Sigmoid colon (tissue), 7 donors: ENCODE measurements around the gene TTC39B. TPM values are rescaled to one million over a fixed set of nuclear protein-coding genes. Genes with fewer than 3 reads are reported as not detected.

ENCODE experiments used
- DNase-seq: peaks from one replicate; pipeline ENCODE4 v3.0.0-alpha.2; 2019
- H3K27ac ChIP-seq, 4 donors: fragments of 200-600 bp; sonication (generic); one replicate each; pipeline ENCODE4 v1.5.1; 2016 to 2019; ENCODE audit warnings: mild to moderate bottlenecking in 1 of 4
- H3K27me3 ChIP-seq, 3 donors: fragments of 200-600 bp; sonication (generic); one replicate each; pipeline ENCODE4 v1.5.1; 2019; ENCODE audit warnings: mild to moderate bottlenecking in 1 of 3
- H3K36me3 ChIP-seq, 4 donors: fragments of 200-600 bp; sonication (generic); one replicate each; pipeline ENCODE4 v1.5.1; 2016 to 2019
- H3K4me1 ChIP-seq, 4 donors: fragments of 200-600 bp; sonication (generic); one replicate each; pipeline ENCODE4 v1.5.1; 2017 to 2019
- H3K4me3 ChIP-seq, 4 donors: fragments of 200-600 bp; sonication (generic); one replicate each; pipeline ENCODE4 v1.5.1; 2017 to 2019; ENCODE audit warnings: mild to moderate bottlenecking in 2 of 4, moderate library complexity in 1 of 4
- H3K9me3 ChIP-seq, 4 donors: fragments of 200-600 bp in 3 of 4; sonication (generic) in 3 of 4; one replicate each; pipeline versions ENCODE4 v1.5.1 to v1.6.1; 2013 to 2019
- CTCF ChIP-seq, 4 experiments: fragments of 450-650 bp in 3 of 4; fragments of 200-600 bp in 1 of 4; IDR thresholded peaks; one replicate each; pipeline ENCODE4 v1.5.1; 2016 to 2019; ENCODE audit warnings: antibody characterized with exemption in 4 of 4, mild to moderate bottlenecking in 3 of 4, moderate library complexity in 2 of 4
- EP300 ChIP-seq, 4 donors: sonication (generic); formaldehyde crosslinking; IDR thresholded peaks; one replicate each; pipeline ENCODE4 v1.6.1; 2017; ENCODE audit warnings: antibody characterized with exemption in 4 of 4
- POLR2A ChIP-seq, 2 donors: fragments of 450-650 bp; IDR thresholded peaks; one replicate each; pipeline ENCODE4 v1.6.1; 2016; ENCODE audit warnings: antibody characterized with exemption in 2 of 2, mild to moderate bottlenecking in 2 of 2, moderate library complexity in 2 of 2
- POLR2AphosphoS5 ChIP-seq, 4 donors: sonication (generic); formaldehyde crosslinking; IDR thresholded peaks; one replicate each; pipeline ENCODE4 v1.6.1; 2017; ENCODE audit warnings: antibody characterized with exemption in 4 of 4
- WGBS, 2 donors: extraction: QIAGEN DNeasy Blood & Tissue Kit; methylation state at CpG; one replicate each; pipeline ENCODE4 v1.1.7; 2013; 5-methylcytosine and 5-hydroxymethylcytosine counted together
- intact Hi-C: fragments of 100-400 bp; cut with DNase I; formaldehyde crosslinking; loops from one replicate; pipeline ENCODE4 v1.15.1; 2023
- polyA plus RNA-seq, 3 donors: library from polyadenylated mRNA; stranded (reverse); fragments of 200-250 nt; gene quantifications; one replicate each; pipeline ENCODE4 v1.2.3, GENCODE V29; 2013
- total RNA-seq, 4 donors: library from RNA; depleted of rRNA; stranded (reverse); fragments of >200 nt; gene quantifications; one replicate each; pipeline ENCODE4 v1.1.0, GENCODE V29; 2016
- donor health status: healthy with polysubstance abuse.
- donor health status: Bipolar disorder and iron deficiency.
- donor health status: healthy.

Gene TTC39B
- total and polyA plus RNA-seq, 7 donors: 4.2 to 15.8 (median 9.1) TPM

GRCh38 chr9:15131094-15131493 lies 175.9 kb downstream of the TTC39B start:
- intact Hi-C loops: loop anchor here (10.0 kb wide), 1 partner anchor 366 kb away; no protein-coding TSS in a partner anchor
- 79 to 90% methylated on average over 5 of the region's 5 CpGs for WGBS, 2 donors
- no peak overlapping the region for H3K27ac ChIP-seq
- no peaks in the 10 kb centered on the region for H3K27me3 ChIP-seq
- peaks cover 0 to 7% (median 2%) of the 10 kb centered on the region in 4 donors for H3K4me1 ChIP-seq
- no peaks in the 10 kb centered on the region for H3K36me3 ChIP-seq
- H3K4me3 ChIP-seq: no peak overlapping the region
- no peaks in the 10 kb centered on the region for H3K9me3 ChIP-seq
- DNase-seq: no peak
- no peak for TF ChIP-seq POLR2A (IDR thresholded peaks at IDR 0.05)
- TF ChIP-seq POLR2AphosphoS5 (IDR thresholded peaks at IDR 0.05): no peak
- no peak for TF ChIP-seq EP300 (IDR thresholded peaks at IDR 0.05)
- no peak for TF ChIP-seq CTCF (IDR thresholded peaks at IDR 0.05)

- WGBS, 2 donors: 91 to 94% methylated on average over 5 of the region's 5 CpGs
- H3K4me1 ChIP-seq: no peaks in the 10 kb centered on the region
- TF ChIP-seq EP300 (IDR thresholded peaks at IDR 0.05) (no peak), CTCF (IDR thresholded peaks at IDR 0.05) (no peak), POLR2A (IDR thresholded peaks at IDR 0.05) (no peak)
- no peaks in the 10 kb centered on the region for H3K27me3 ChIP-seq
- no peak overlapping the region for H3K27ac ChIP-seq
- no peak overlapping the region for H3K4me3 ChIP-seq
- H3K36me3 ChIP-seq: no peaks in the 10 kb centered on the region
- intact Hi-C loops: no loop called here
- no peak for DNase-seq
- H3K9me3 ChIP-seq: no peaks in the 10 kb centered on the region
Observed at GRCh38 chr9:15127831-15128230, 179.2 kb downstream of the TTC39B start.

GRCh38 chr9:15121630-15122029 lies 185.4 kb downstream of the TTC39B start:
- intact Hi-C loops: no loop called here
- Histone ChIP-seq H3K9me3 (no peaks in the 10 kb centered on the region), H3K27ac (no peak overlapping the region), H3K36me3 (no peaks in the 10 kb centered on the region), H3K27me3 (no peaks in the 10 kb centered on the region), H3K4me1 (no peaks in the 10 kb centered on the region), H3K4me3 (no peak overlapping the region)
- 47 to 75% methylated on average over 2 of the region's 2 CpGs for WGBS, 2 donors
- DNase-seq: no peak
- TF ChIP-seq POLR2A (IDR thresholded peaks at IDR 0.05): no peak
- TF ChIP-seq CTCF (IDR thresholded peaks at IDR 0.05): no peak
- no peak for TF ChIP-seq POLR2AphosphoS5 (IDR thresholded peaks at IDR 0.05)
- TF ChIP-seq EP300 (IDR thresholded peaks at IDR 0.05): no peak

- no peak for TF ChIP-seq POLR2A (IDR thresholded peaks at IDR 0.05)
- TF ChIP-seq POLR2AphosphoS5 (IDR thresholded peaks at IDR 0.05): no peak
- TF ChIP-seq CTCF (IDR thresholded peaks at IDR 0.05): no peak
- no peak for TF ChIP-seq EP300 (IDR thresholded peaks at IDR 0.05)
- peak overlapping the region in 1 of 4 donors; percentile 14 for H3K4me3 ChIP-seq
Observed at GRCh38 chr9:15116130-15116580, 190.9 kb downstream of the TTC39B start.

GRCh38 chr9:15115702-15116101 lies 191.3 kb downstream of the TTC39B start:
- WGBS, 2 donors: 67 to 70% methylated on average over 5 of the region's 5 CpGs
- H3K27me3 ChIP-seq: no peaks in the 10 kb centered on the region
- intact Hi-C loops: no loop called here
- no peaks in the 10 kb centered on the region for H3K9me3 ChIP-seq
- TF ChIP-seq CTCF (IDR thresholded peaks at IDR 0.05): no peak
- no peak for TF ChIP-seq EP300 (IDR thresholded peaks at IDR 0.05)
- no peak for TF ChIP-seq POLR2AphosphoS5 (IDR thresholded peaks at IDR 0.05)
- TF ChIP-seq POLR2A (IDR thresholded peaks at IDR 0.05): no peak
- H3K4me1 ChIP-seq: no peaks in the 10 kb centered on the region
- H3K36me3 ChIP-seq: no peaks in the 10 kb centered on the region
- no peak for DNase-seq
- H3K4me3 ChIP-seq: peak overlapping the region in 1 of 4 donors; percentile 14
- peak overlapping the region in 1 of 4 donors; percentile 10 for H3K27ac ChIP-seq

More at GRCh38 chr9:15116130-15116580, 190.9 kb downstream of the TTC39B start:
- Histone ChIP-seq H3K9me3 (no peaks in the 10 kb centered on the region), H3K36me3 (no peaks in the 10 kb centered on the region), H3K4me1 (no peaks in the 10 kb centered on the region), H3K27me3 (no peaks in the 10 kb centered on the region), H3K27ac (peak overlapping the region in 1 of 4 donors; percentile 10)
- DNase-seq: no peak
- intact Hi-C loops: no loop called here
- WGBS, 2 donors: 50 to 60% methylated on average over 7 of the region's 7 CpGs
